GM21717 (cell line): ENCODE results near the gene RAB1A.
"Not testable (repeated sequence)": the region's sequence is repeated elsewhere in the genome, so short reads cannot be mapped to it uniquely, and the experiment has no call there.

Source experiments
- ATAC-seq: cut with Tn5 transposase; IDR thresholded peaks from one replicate; pipeline ENCODE4 v1.9.1; 2021; ENCODE audit warnings: mild to moderate bottlenecking, moderate library complexity; ENCODE audit not compliant: unreplicated experiment

RAB1A gene

DNA sequence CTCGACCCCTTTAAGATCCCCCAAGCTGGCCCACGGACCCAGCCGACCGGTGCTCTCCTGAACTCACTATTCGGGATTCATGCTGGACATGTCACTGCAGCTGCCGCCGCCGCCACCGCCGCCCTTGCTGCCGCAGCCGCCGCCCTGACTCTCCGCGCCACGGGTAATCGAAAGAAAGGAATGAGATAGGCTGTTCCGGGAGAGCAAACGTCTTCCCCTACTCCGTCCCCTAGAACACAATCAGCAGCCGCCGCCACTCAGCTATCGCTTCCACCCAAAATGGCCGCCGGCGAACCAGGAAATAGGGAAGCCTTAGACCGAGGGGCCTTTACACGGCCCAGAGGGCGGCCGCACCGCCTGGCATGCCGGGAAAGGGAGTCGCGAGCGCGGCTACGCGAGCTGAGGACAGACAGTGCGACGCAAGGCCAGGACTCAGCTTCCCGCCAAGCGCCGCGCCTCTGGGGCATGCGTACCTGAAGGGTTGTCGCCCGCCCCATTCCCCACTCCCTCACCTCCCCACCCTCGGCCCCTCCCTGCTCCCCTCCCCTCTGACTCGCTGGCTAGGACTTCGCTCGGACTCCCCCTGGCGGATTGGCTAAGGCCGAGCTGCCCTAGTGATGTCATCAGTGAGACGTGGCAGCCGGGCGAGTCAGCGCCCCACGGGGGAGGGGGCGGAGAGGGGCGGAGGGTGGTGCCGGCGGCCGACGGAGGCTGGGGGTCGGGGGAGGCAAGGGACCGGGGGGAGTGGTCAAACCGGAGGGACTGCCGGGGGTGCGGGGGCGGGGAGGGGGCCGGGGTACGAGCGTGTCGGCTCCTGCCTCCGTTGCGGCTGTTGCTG is at the start of gene RAB1A:
Gene RAB1A, minus strand, starts transcription at position 281 of the 838 bp plus-strand sequence. Its CDS starts 191 bp downstream, at position 90.
- peak; percentile 96 for ATAC-seq

- ATAC-seq = no peak
Observed at GRCh38 chr2:65177751-65178442, 48.0 kb upstream of the RAB1A start.

DNA sequence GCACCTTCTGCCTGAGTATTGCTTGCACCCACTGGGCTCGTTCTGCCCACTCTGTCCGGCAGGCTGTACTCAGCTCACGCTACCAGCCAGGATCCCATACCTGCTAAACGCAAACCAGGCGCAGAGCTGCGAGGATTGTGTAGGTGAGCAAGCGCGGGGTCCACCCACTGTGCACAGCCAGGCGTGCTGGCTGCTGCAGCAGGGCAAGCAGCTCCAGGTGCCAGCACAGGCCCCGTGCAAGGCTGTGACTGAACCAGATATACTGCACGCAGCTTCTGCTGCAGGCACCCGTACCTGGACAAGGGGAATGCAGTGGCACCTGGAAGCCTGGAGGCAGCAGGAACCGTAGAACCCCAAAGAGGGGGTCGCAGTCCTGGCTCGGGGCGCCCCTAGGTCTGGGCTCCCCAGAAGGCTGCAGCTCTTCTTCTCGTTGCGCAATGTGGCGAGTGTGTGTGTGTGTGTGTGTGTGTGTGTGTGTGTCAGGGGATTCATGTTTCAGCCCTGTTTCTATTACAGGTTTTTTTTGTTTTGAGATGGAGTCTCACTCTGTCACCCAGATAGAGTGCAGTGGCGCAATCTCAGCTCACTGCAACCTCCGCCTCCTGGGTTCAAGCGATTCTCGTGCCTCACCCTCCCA is 46.1 kb upstream of the RAB1A start:
- ATAC-seq = no peak

- not testable (repeated sequence) for ATAC-seq
Observed at GRCh38 chr2:65174031-65174430, 44.1 kb upstream of the RAB1A start.

GRCh38 chr2:65172994-65173790 is 43.3 kb upstream of the RAB1A start:
- ATAC-seq = no peak

- not testable (repeated sequence) for ATAC-seq
Observed at GRCh38 chr2:65170611-65171477, 40.9 kb upstream of the RAB1A start.

DNA sequence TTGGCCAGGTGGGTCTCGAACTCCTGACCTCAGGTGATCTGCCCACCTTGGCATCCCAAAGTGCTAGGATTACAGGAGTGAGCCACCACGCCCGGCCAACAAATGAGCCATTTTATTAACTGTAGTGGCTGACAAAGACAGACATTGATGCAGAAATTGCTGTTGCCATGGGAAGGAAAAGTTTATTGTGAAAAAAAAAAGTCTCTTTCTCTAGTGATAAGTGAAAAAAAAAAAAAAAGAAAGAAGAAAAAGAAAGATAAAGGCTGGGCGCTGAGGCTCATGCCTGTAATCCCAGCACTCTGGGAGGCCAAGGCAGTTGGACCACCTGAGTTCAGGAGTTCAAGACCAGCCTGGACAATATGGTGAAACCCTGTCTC is 39.8 kb upstream of the RAB1A start:
- ATAC-seq = no peak

DNA sequence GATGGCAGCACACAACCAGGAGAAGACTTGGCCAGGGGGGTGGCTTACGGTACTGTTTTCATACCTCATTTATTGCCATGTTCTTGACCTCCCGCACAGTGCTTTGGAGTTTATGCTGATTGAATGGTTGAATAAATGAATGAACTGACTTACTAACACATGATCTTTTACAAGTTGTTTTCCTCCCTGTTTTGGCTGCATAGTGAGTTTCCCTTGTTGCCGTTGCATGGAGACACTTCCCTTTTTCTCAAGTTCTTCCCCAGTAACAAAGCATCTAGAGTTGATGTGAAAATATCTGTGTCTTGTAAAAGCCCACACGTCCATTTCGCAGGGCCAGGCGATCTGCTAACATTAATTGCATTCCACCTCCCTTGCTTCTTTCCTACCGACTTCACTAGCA is 35.7 kb upstream of the RAB1A start:
- no peak for ATAC-seq

- ATAC-seq = no peak
Observed at GRCh38 chr2:65164426-65164891, 34.6 kb upstream of the RAB1A start.

GRCh38 chr2:65161551-65162100 is 31.7 kb upstream of the RAB1A start:
- ATAC-seq = no peak

DNA sequence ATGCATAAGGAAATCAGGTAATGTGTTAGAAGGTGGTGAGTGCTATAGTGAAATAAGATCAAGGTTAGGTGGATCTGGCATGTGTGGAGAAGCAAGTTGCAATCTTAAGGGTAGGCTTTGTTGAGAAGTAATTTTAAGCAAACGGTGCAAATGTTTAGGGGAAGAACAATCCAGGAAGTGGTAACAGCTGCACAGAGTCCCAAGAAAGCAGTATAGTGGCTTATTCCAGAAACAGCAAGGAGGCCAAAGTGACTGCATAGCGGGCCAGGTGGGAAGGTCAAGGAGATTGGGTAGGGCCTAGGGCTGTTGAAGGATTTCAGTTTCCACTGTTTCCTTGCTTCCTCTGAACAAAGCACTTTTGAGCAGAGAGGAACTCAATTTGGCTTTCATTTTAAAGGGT is 30.0 kb upstream of the RAB1A start:
- no peak for ATAC-seq

DNA sequence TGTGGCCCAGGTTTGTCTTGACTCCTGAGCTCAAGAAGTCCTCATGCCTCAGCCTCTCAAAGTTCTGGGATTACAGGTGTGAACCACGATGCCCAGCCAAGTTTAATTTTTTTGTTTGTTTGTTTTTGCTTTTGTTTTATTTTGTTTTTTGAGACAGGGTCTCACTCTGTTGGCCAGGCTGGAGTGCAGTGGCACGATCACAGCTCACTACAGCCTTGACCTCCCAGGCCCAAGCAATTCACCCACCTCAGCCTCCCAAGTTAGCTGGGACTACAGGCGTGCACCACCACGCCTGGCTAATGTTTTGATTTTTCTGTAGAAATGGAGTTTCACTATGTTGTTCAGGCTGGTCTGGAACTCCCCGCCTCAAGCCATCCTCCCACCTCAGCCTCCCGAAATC is 29.4 kb upstream of the RAB1A start:
- no peak for ATAC-seq

GRCh38 chr2:65158557-65158956 is 28.7 kb upstream of the RAB1A start:
- ATAC-seq = no peak

DNA sequence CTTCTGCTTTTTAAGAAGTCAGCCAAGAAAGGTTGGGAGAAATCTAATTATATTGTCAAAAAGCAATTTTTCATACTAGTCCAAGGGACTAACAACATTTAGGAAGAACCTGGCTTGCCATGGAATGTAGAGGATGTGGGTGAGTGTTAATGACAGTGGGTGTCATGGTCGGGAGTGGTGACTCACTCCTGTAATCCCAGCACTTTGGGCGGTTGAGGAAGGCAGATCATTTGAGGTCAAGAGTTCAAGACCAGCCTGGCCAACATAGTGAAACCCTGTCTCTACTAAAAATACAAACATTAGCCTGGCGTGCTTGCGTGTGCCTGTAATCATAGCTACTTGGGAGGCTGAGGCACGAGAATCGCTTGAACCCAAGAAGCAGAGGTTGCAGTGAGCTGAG is 27.9 kb upstream of the RAB1A start:
- ATAC-seq = not testable (repeated sequence)

GRCh38 chr2:65156041-65156440 is 26.1 kb upstream of the RAB1A start:
- no peak for ATAC-seq

DNA sequence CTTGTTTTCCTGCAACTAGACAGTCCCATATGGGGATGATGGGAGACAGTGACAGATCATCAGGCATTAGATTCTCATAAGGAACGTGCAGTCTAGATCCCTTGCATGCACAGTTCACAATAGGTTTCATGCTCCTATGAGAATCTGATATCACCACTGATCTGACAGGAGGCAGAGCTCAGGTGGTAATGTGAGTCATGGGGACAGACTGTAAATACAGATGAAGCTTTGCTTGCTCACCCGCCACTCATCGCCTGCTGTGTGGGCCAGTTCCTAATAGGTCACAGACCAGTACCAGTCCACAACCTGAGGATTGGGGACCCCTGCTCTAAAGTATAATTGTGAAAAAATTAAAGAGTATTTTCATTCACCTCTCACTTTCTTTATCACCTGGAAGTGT is 23.6 kb upstream of the RAB1A start:
- no peak for ATAC-seq

DNA sequence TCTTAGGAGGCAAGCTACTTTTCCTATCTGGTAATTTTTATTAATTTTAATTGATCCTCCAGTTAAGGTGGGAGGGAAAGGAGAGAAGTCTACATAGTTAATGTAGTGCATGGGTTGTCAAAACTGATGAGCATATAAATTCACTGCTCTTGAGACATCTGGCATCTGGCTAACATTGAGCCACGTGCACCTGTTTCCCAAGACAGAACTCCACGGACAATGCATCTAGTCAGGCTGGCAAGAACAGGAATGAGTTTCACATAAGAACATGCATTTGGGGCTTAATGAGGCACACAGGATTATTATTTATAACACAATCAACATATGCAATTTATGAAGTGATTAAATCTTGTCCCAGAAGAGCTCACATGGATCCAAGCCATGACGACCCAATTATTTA is 16.2 kb upstream of the RAB1A start:
- ATAC-seq = no peak

DNA sequence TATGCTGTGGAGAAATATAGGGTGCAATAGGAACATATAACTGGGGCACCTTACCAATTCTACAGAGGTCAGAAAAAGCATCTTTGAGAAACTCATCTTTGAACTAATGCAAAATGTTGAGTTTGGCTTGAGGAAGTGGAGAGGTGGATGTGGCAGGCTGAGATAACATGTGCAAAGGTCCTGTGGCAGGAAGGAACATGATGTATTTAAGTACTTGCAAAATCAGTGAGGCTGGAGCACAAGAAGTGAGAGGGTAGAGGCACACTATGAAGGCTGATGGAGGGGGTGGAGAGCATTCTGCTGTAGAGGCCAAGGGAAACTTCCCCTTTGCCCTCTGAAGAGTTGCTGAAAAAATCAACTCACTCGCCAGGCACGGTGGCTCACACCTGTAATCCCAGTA is 14.7 kb upstream of the RAB1A start:
- ATAC-seq = no peak

GRCh38 chr2:65142515-65142914 is 12.6 kb upstream of the RAB1A start:
- no peak for ATAC-seq
